Measurements from ENCODE around the gene STRADA.

The STRADA gene

DNA sequence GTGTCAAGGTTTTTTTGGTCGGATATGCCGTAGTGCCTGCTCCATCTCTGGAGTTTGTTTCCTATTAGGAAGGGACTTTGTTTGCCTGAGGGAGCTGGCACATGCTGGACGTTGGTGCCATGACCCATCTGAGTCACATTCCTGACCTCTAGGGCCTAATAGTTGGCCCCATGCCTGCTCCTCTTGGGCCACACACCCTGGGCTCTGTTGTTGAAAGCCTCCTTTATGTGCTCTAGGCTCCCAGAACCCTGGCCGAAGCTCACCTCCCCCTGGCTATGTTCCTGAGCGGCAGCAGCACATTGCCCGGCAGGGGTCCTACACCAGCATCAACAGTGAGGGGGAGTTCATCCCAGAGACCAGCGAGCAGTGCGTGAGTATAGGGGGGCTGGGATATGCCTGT is 60.1 kb downstream of the STRADA start:
- DNase-seq = no peak

GRCh38 chr17:63680700-63681099 is 60.9 kb downstream of the STRADA start:
- no peak for DNase-seq

GRCh38 chr17:63679214-63679613 is 62.4 kb downstream of the STRADA start:
- no peak for DNase-seq

GRCh38 chr17:63676584-63676983 is 65.0 kb downstream of the STRADA start:
- no peak for DNase-seq

DNA sequence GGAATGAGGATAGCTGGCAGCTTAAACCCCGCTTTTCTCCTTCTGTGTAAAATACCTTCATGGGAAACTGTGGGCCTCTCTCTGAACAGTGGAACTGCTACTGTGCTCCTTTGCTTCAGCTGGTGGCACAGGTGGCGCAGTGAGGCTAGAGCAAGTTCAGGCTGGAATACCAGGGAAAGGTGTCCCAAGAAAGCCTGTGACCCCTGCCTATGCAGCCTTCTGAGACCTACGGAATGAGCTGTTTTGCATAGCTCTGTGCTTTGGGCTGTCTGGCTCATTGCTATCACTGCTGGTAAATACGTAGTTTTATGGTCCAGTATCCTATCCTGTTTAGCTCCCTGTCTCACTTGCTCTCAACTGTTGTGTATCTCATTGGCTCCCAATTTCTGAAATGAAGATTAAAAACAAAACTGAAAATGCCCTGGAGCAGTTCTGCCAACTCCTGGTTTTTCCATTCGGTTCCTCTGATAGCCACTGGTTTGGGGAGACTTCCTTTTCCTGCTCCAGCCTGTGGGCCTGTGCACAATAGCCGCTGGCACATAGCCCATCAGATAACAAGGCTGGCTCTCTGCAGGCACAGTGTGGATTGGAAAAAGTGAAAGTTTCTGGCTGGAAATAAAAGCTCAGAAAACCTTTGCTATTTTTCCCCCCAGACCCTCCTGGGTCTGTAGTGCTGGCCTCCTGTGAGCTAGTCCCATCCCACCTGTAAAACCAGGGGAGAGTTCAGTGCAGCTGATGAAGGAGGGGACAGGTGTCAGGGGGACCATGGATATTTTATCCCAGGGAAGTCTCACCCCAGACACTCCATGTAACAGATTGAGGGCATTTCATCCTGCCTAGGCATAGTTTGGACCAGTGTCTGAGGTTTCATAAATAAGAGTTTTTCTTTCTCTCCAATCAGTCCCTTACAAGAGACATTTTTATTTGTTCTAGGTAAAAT is 65.7 kb downstream of the STRADA start:
- DNase-seq = peak; percentile 10

GRCh38 chr17:63675231-63675606 is 66.4 kb downstream of the STRADA start:
- no peak for DNase-seq

DNA sequence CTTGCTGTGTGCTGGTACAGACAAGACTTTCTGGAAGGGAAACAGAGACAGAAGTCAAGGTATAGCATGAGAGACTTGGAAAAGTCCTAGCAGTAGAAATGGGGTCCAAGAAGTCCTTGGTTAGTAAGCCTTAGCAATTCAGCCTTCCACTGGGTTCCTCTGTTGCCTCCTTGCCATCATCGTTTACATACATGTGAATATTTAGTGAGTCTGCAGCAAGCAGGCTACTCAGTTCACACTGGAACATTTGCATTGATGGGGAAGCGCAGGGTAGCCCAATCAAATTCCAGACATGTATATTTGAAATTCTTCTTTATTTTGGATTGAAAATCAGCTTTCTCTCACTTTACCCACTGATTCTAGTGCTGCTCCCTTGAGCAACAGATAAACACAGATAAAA is 68.7 kb downstream of the STRADA start:
- no peak for DNase-seq

DNA sequence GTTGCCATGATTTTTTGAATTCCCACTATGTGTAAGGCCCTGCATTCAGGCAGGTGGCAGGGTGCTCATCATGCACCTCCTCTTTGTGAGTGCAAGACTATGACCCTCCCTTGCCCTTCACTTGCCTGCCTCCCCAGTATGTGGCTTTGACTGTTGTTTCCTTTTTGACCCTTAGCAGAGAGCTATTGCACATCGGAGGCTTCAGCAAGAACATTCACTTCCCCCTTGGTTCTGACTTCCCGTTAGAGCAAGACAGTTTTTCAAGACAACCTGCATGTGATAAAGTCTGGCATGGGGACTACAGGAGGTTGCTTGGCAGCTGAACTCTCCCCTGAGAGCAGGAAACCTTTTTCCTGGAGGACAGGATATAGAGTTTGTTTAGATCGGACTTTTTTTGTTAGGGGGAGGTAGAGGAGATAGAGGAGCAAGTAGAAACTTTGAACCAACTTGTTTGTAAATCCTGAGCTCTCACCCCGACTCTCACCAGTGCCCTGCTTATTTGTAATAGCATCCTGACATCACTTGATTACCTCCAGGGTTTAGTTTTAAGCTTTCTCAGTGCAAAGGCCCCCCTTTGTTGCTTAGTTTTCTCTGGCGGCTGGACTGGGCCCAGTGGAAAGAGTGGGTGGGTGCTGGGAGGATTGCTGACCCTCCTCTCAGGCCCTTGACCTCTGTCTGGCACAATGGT is 75.9 kb downstream of the STRADA start:
- DNase-seq = no peak

GRCh38 chr17:63659850-63660249 is 81.7 kb downstream of the STRADA start:
- no peak for DNase-seq

DNA sequence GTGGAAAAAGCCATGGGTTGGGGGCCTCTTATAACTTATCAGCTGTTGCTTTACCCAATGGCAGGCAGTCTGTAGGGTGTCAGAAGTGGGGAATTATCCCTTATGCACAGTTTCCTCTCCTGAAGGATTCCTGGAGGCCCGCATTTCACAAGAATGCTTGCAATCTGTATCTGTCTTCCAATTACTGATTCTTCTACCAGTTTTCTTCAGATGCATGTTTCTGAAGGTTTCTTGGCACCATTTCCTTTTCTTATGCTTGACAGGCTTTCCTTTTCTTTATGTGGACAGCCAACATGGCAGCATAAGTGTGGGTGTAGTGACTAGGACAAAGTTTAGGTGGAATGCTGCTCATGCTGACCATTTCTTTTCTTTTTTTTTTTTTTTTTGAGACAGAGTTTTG is 83.2 kb downstream of the STRADA start:
- no peak for DNase-seq

DNA sequence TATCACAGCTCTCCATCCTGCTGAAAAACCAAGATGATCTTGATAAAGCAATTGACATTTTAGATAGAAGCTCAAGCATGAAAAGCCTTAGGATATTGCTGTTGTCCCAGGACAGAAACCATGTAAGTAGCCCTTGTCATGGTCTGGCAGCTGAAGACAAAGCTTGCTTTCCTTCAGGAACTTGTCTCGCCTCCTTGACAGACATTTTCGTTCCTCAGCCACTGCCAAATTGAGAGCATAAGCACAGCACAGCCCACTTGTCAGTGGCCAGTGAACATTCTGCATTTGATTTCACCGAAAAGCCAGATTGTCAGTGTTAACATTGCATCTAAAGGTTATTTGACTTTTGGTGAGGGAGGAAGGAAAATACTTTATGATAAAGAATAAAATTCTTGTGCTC is 83.8 kb downstream of the STRADA start:
- DNase-seq = no peak

- no peak for DNase-seq
Measured at GRCh38 chr17:63653050-63653449, 88.5 kb downstream of the STRADA start.
